NOMO-1 treated with dmso at 0.1 percent for 144 hours (cell line): ENCODE data around the gene SLC2A6.
A peak's percentile ranks its signal among the peaks of the same experiment; 100 is the strongest.

Experiments used
- DNase-seq: peaks from one replicate; lab custom pipeline; 2025; ENCODE audit not compliant: unreplicated experiment; lab: John Stamatoyannopoulos, UW

Gene SLC2A6

GRCh38 chr9:133499132-133499891 is 20.4 kb upstream of the SLC2A6 start:
- no peak for DNase-seq

- DNase-seq: no peak
These were observed 18.3 kb upstream of the SLC2A6 start for GRCh38 chr9:133496861-133497842.

GRCh38 chr9:133495327-133496293 is 16.7 kb upstream of the SLC2A6 start:
- no peak for DNase-seq

GRCh38 chr9:133494636-133495326 is 15.9 kb upstream of the SLC2A6 start:
- DNase-seq: no peak

- DNase-seq: no peak
These were observed 15.1 kb upstream of the SLC2A6 start for GRCh38 chr9:133493845-133494540.

GRCh38 chr9:133493428-133493827 is 14.5 kb upstream of the SLC2A6 start:
- no peak for DNase-seq

GRCh38 chr9:133492061-133493021 is 13.4 kb upstream of the SLC2A6 start:
- DNase-seq: no peak

GRCh38 chr9:133491656-133491925 is 12.7 kb upstream of the SLC2A6 start:
- no peak for DNase-seq

- no peak for DNase-seq
These were observed 12.2 kb upstream of the SLC2A6 start for GRCh38 chr9:133490865-133491655.

- DNase-seq: no peak
These were observed 11.3 kb upstream of the SLC2A6 start for GRCh38 chr9:133490201-133490681.

- DNase-seq: no peak
These were observed 10.6 kb upstream of the SLC2A6 start for GRCh38 chr9:133489253-133490190.

GRCh38 chr9:133488686-133489252 is 9.9 kb upstream of the SLC2A6 start:
- no peak for DNase-seq

GRCh38 chr9:133487331-133487725 is 8.4 kb upstream of the SLC2A6 start:
- no peak for DNase-seq

- peak; percentile 46 for DNase-seq
These were observed 6.8 kb upstream of the SLC2A6 start for GRCh38 chr9:133485531-133486260.

- no peak for DNase-seq
These were observed 6.0 kb upstream of the SLC2A6 start for GRCh38 chr9:133484671-133485437.
